Erythroblast (primary cell): ENCODE measurements around the gene C9orf40.

Experiments
- GATA1 ChIP-seq: IDR thresholded peaks from 2 replicates; pipeline ENCODE4 v1.6.1; 2011; ENCODE audit warnings: low read depth, mild to moderate bottlenecking, control low read depth, low read length, moderate library complexity
- POLR2A ChIP-seq: IDR thresholded peaks from 2 replicates; pipeline ENCODE4 v1.6.1; 2011; ENCODE audit warnings: mild to moderate bottlenecking, low read length

DNA sequence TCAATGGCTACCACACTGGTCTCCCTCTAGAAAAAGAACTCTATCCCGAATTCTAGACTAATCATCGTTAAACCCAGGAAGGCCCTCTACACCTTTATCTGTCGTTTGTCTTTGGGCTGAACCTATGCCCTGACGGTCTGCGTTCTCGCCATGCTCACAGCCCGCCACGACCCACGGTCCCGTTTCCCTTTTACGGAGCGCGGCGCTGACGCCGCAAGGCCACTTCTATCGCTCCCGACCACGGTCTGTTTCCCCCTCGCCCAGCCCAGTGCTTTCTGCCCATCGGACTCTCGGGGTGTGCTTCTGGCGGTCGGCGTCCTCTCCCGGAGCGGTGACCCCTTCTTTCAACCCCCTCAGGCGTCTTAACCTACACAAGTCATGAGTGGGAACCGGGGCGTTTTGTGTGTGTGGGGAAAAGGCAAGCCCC lies 974 bp downstream of the C9orf40 start:
- TF ChIP-seq POLR2A (no peak), GATA1 (no peak)
